T-helper 9 cell (primary cell): ENCODE measurements around the gene SLC18B1.
"Not testable (repeated sequence)": the region's sequence is repeated elsewhere in the genome, so short reads cannot be mapped to it uniquely, and the experiment has no call there.

Source experiments
- DNase-seq: peaks from one replicate; pipeline ENCODE4 v3.0.0-alpha.2; 2020

The SLC18B1 gene

DNA sequence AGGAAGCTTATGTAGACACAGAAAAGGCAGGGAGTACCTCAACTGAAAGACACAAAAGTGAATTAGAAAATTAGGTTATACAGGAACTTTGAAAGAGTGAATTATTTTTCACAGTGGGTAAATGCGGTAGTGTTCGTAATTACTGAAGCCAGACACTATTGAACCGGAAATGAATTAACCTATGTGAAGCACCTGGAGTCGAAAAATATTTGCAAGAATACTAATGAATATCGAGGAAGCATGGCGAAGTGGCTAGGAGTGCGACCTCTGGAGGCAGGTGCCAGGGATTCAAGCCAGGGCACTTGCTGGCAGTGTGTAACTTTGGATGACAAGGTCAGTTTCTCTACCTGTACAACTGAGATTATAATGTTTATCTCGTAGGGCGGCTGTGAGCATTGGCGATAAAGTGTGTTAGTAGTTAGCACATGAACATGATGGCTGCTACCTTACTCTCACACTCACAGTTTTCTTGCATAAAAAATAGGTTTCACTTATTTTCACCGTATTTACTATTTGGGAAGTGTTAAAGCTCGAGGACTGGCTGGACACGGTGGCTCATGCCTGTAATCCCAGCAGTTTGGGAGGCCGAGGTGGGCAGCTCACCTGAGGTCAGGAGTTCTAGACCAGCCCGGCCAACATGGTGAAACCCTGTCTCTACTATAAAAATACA is 567 bp upstream of the SLC18B1 start:
- peak; percentile 62 for DNase-seq

DNA sequence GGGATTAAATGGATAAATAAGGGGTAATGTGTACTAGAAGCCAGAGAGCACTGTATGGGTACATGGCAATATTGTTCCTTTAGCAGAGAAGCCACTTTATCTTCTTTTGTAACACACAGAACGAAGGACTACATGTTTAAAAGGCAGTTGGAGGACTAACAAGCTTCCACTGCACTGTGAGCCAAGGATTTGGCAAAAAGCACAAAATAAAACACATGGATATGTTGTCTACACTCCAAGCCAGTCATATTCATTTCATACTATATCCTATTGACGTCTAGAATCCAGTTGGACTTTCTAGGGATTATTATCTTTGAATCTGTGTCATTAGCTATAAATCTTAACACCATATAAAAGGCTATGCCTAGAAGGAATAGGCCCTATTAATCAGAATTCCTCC is 3.0 kb downstream of the SLC18B1 start:
- no peak for DNase-seq

DNA sequence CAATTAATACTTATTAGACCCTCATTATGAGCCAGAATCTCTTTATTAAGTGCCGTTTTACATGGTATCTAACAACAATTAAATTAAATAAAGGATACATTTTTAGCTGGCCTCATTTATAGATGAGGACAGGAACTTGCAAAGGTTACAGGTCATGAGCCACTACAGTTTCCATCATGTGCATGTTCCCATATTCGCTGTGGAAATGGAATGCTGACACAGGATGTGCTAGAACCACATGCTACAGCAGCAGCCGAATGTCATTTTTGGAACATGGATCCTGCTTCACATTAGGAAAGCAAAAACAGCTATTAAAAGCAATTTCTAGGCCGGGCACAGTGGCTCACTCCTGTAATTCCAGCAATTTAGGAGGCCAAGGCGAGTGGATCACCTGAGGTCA is 5.9 kb downstream of the SLC18B1 start:
- no peak for DNase-seq

DNA sequence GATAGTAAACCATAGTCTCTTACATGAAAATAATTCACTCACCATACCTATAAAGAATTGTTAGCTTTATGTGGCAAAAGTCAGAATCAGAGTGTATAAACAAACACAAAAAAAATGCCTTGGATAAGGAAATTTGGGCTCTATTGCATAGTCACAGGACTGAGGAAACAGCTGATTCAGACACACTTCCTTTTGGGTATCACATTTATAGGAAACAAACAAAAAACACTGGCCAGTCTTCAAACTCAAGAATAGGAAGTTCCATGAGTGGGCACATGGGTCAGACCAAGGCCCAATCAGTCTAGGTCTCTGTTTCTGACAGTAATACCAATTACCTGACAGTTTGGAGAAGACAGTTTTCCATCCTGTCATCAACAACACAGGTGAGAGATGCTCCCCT is 8.0 kb downstream of the SLC18B1 start:
- no peak for DNase-seq

DNA sequence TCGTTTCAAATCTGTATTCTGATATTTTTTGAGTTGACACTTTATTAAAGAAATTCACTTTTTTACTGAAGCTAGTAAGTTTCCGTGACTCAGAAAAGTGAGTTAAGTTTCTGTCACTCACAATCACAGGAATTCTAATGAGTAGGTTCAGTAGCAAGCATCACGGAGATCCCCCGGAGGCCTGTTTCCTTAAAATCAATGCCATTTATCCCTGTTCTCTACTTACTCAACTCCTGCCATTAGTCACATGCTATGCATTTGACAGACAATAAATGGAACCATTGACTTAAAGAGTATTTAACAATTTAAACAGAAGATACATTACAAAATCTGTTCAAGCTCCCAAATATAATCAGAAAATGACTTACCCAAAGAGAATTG is 9.1 kb downstream of the SLC18B1 start:
- no peak for DNase-seq

GRCh38 chr6:132788658-132789395 is 9.6 kb downstream of the SLC18B1 start:
- no peak for DNase-seq

DNA sequence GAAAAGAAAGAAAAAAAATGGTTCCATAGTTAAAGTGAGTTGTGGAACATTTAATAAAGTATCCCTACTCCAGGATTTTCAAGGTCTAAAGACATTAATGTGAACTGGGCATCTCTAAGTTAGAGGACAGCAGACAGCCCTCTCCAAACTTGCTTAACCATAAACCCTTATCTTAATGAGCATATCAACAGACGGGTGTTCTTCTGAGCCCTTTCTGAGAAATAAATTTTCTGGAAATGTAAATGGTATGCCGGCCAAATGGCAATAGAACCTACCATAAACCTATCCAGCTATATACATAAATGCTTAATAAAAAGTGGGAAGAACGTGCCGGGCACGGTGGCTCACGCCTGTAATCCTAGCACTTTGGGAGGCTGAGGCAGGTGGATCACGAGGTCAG is 12.5 kb downstream of the SLC18B1 start:
- DNase-seq = no peak

- no peak for DNase-seq
Measured at GRCh38 chr6:132780770-132781371, 17.6 kb downstream of the SLC18B1 start.

DNA sequence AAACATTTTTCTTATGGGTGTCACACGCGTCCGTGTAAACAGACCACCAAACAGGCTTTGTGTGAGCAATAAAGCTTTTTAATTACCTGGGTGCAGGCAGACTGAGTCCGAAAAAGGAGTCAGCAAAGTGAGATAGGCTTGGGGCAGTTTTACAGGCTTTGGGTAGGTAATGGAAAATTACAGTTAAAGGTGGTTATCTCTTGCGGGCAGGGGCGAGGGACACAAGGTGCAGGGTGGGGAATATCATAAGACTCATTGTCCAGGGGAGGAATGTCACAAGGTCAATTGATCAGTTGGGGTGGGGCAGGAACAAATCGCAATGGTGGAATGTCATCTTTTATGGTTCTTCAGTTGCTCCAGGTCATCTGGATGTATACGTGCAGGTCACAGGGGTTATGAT is 20.6 kb downstream of the SLC18B1 start:
- not testable (repeated sequence) for DNase-seq

DNA sequence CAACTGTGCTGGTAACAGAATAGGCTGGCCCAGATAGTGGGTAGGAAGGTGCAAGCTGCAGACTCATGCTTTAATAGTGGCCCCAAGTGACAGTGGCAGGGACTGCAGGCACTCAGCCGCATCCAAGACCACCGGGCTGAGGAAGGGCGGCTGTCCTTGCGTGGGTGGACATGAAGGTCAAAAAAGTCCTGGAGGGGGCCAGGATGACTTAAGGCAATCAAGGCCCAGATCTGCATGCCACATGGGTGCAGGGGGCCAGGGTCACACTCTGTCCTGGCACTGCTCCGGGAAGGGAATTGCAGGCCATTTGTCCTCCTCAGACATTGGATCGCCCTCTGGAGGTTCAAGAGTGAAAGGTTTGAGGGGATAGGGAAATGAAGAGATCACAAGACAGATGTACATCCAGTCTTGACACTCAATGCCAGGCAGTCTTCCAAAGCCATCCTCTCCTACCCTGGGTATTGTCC is 30.4 kb downstream of the SLC18B1 start:
- no peak for DNase-seq

GRCh38 chr6:132765560-132765959 is 32.9 kb downstream of the SLC18B1 start:
- DNase-seq = no peak

GRCh38 chr6:132764370-132764769 is 34.1 kb downstream of the SLC18B1 start:
- DNase-seq = no peak

- DNase-seq = no peak
Measured at GRCh38 chr6:132763269-132763668, 35.2 kb downstream of the SLC18B1 start.

GRCh38 chr6:132760256-132760655 is 38.2 kb downstream of the SLC18B1 start:
- no peak for DNase-seq

- DNase-seq = no peak
Measured at GRCh38 chr6:132758689-132759088, 39.7 kb downstream of the SLC18B1 start.

GRCh38 chr6:132752255-132752654 is 46.2 kb downstream of the SLC18B1 start:
- no peak for DNase-seq

GRCh38 chr6:132751828-132752227 is 46.6 kb downstream of the SLC18B1 start:
- DNase-seq = no peak

DNA sequence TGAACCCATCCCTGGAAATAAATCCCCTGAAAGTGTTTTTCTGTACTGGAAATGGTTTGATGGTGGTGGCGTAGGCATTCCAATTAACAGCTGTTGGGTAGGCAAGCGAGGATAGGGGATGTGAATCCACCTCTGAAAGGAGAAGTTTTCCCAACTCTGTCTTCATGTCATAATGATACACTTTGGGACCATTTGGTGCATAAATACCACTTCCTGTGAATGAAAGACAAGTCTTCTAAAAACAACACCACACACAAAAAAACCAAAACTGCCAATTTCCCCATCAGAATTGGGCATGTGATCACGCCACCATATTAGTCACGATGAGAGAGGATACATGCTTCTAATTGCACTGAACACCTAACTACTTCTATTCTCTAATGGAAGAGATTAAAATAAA is 47.1 kb downstream of the SLC18B1 start:
- no peak for DNase-seq

DNA sequence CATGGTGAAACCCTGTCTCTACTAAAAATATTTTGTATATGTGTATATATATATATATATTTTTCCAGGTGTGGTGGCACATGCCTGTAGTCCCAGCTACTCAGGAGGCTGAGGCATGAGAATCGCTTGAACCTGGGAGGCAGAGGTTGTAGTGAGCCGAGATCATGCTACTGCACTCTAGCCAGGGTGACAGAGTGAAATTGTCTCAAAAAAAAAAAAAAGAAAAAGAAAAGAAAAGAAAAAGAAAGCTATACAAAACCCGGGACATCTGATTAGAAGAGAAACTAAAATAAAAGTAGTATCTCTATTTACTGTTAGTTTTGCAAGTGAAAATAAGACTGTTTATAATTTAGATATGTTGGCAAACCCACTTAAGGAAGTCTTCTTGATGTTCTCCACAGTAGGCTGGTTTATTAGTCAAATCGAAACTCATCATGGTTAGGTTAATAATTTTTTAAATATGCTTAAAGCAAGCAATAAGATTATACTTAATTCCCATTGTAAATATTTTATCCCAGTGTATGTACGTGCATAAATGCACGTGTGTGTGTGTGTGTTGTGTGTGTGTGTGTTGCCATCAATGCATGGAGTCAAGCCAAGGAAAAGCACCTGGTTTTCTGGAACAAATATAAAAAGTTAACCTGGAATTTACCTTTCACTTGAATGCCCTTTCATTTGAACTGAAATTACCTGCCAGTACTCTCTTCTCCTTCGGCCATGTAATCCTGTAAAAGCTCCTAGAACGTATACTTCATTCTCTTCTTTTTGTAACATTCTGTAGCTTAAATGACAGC is 47.8 kb downstream of the SLC18B1 start:
- DNase-seq = no peak

DNA sequence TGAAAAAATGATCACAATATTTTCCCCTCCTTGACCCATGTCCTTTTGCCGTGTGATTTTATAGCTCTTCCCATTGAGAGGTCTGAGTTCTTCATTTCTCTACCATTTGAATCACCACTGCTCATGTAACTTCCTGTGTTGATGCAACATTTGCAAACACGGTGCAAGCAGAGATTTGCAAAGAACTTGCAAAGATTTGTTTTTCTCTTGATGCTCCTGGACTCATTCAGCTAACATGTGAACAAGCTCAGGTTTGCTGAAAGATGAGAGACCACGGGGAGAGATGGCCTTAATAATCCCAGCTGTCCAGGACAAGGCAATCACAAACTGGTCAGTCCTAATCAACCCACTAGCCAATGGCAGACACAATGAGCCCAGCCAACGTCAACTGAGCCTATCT is 49.3 kb downstream of the SLC18B1 start:
- DNase-seq = no peak

DNA sequence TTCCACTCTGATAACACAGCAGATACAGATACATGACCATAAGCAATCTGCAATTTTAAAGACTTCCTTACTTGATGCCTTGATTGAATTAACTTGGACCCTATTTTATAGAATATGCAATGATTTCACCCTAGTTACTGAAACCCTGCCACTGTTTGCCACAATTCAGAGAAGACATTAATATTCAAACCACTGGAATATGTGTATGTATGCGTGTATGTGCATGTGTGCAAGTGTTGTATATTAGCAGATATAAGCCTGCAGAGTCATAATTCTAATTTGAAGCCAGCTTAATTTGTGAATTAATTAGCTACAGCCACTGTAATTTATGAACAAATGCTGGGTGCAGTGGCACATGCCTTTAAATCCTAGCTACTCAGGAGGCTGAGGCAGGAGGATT is 50.0 kb downstream of the SLC18B1 start:
- DNase-seq = no peak

GRCh38 chr6:132746048-132746447 is 52.4 kb downstream of the SLC18B1 start:
- DNase-seq = no peak

- DNase-seq = no peak
Measured at GRCh38 chr6:132742495-132742894, 55.9 kb downstream of the SLC18B1 start.
